ENCODE results near the gene PLCH1.

DNA sequence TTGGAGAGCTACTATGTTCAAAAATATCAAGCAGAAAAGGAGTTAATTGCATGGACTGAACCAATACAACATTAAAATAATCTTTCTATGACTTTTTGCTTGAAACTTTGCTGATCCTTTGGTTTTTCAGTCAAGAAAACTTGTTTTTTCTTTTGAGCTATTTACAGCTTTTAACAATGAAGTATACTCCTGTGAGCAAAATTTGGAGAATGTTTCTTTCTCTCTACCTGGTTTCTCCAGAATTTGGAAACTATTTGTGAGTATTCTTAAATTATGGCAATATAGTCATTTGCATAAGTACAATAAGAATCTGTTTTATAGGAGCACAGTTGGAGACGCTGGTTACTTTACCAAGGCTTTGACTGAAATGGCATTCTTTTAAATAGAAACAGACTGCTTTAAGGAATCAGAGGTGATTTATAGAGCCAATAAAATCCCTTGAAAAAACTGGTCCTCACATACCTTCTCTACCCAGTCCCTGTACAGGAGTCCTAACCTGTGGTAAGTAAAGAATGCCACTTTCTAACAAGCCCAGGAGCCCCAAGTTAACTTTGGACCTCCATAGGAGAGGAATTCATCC is 127.4 kb downstream of the PLCH1 start:
- TF ChIP-seq, protein P1, sequence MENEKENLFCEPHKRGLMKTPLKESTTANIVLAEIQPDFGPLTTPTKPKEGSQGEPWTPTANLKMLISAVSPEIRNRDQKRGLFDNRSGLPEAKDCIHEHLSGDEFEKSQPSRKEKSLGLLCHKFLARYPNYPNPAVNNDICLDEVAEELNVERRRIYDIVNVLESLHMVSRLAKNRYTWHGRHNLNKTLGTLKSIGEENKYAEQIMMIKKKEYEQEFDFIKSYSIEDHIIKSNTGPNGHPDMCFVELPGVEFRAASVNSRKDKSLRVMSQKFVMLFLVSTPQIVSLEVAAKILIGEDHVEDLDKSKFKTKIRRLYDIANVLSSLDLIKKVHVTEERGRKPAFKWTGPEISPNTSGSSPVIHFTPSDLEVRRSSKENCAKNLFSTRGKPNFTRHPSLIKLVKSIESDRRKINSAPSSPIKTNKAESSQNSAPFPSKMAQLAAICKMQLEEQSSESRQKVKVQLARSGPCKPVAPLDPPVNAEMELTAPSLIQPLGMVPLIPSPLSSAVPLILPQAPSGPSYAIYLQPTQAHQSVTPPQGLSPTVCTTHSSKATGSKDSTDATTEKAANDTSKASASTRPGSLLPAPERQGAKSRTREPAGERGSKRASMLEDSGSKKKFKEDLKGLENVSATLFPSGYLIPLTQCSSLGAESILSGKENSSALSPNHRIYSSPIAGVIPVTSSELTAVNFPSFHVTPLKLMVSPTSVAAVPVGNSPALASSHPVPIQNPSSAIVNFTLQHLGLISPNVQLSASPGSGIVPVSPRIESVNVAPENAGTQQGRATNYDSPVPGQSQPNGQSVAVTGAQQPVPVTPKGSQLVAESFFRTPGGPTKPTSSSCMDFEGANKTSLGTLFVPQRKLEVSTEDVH (IDR thresholded peaks at IDR 0.05; ENCODE audit: low read depth, partially characterized antibody), result no peak
- TF ChIP-seq STAT5B (CRISPR knock-in tag; IDR thresholded peaks at IDR 0.05) (no peak), PATZ1 (CRISPR knock-in tag; IDR thresholded peaks at IDR 0.05; ENCODE audit: borderline replicate concordance) (no peak)

All from K562 (cell line).